ENCODE data around the gene C18orf54. TPM values are rescaled to one million over a fixed set of nuclear protein-coding genes. Genes with fewer than 3 reads are reported as not detected.

Gene C18orf54
- total RNA-seq, 2 donors from 2014 or later, result 11.3 to 11.7 TPM

- DNase-seq (ENCODE audit: low spot score in 2 of 2), result no peak
- ATAC-seq, result no peak
- H3K27ac Mint-ChIP-seq, result no peak overlapping the region
- H3K9me3 Mint-ChIP-seq, result no peaks in the 10 kb centered on the region
- H3K36me3 Mint-ChIP-seq, result no peaks in the 10 kb centered on the region
Observed at GRCh38 chr18:54426085-54426665, 68.5 kb downstream of the C18orf54 start.

Other genes with a start within 250 kb of the C18orf54 start
- 100 to 1,000 TPM in 1 of 2 donors, 10 to 100 TPM in 1; 91.6 to 151 TPM for gene MBD2, start 133.2 kb upstream of the C18orf54 start, total RNA-seq
- 10 to 100 TPM; 13.2 to 23.7 TPM for gene POLI, start 88.4 kb upstream of the C18orf54 start, total RNA-seq
- not detected for gene STARD6, start within 50 bp of the C18orf54 start, total RNA-seq
- gene DYNAP, start 233.3 kb downstream of the C18orf54 start, total RNA-seq, result not detected

Measured in activated naive CD4-positive, alpha-beta T cell treated with anti-CD3 and anti-CD28 coated beads, Interleukin-2, amount 50 U/mL, for 72 hours (primary cell).